ENCODE data around the gene DEPDC7. TPM values are rescaled to one million over a fixed set of nuclear protein-coding genes. Genes with fewer than 3 reads are reported as not detected.
A peak's percentile ranks its signal among the peaks of the same experiment; 100 is the strongest.
"Not testable (repeated sequence)": the region's sequence is repeated elsewhere in the genome, so short reads cannot be mapped to it uniquely, and the experiment has no call there.

DEPDC7 gene
- polyA plus RNA-seq, 6 donors from 2014 or later: 0.27 TPM; not detected in 5

- not testable (repeated sequence) for H3K27me3 Mint-ChIP-seq; ATAC-seq (ENCODE audit: low read depth in 2 of 2); DNase-seq; H3K4me3 Mint-ChIP-seq; H3K9me3 Mint-ChIP-seq
- Mint-ChIP-seq H3K36me3 (peaks cover 0 to 13% of the 10 kb centered on the region in 2 donors), H3K4me1 (peaks cover 0 to 24% (median 4%) of the 10 kb centered on the region in 3 donors), H3K27ac (peak overlapping the region in 1 of 6 donors; percentile 12)
These were observed 34.1 kb downstream of the DEPDC7 start for GRCh38 chr11:33049565-33050408.

GRCh38 chr11:33052231-33052630 lies 36.6 kb downstream of the DEPDC7 start:
- Mint-ChIP-seq H3K9me3 (no peaks in the 10 kb centered on the region), H3K4me3 (peak overlapping the region in 4 of 8 donors; percentile 28 to 59 (median 46))

GRCh38 chr11:33055375-33055774 lies 39.7 kb downstream of the DEPDC7 start:
- H3K9me3 Mint-ChIP-seq: no peaks in the 10 kb centered on the region
- no peak overlapping the region for H3K4me3 Mint-ChIP-seq

More at GRCh38 chr11:33052231-33052630, 36.6 kb downstream of the DEPDC7 start:
- peaks cover 0 to 20% (median 4%) of the 10 kb centered on the region in 3 donors for H3K4me1 Mint-ChIP-seq
- H3K36me3 Mint-ChIP-seq: peaks cover 0 to 21% of the 10 kb centered on the region in 2 donors
- peak in 1 of 2 donors; percentile 56 for ATAC-seq (ENCODE audit: low read depth in 2 of 2)
- no peak for DNase-seq
- H3K27ac Mint-ChIP-seq: peak overlapping the region in 2 of 6 donors; percentile 84
- H3K27me3 Mint-ChIP-seq: no peaks in the 10 kb centered on the region

GRCh38 chr11:33057284-33057683 lies 41.6 kb downstream of the DEPDC7 start:
- no peak overlapping the region for H3K4me3 Mint-ChIP-seq
- H3K27ac Mint-ChIP-seq: no peak overlapping the region
- DNase-seq (no peak), ATAC-seq (ENCODE audit: low read depth in 2 of 2) (no peak)
- peaks cover 13 to 22% of the 10 kb centered on the region in 2 donors for H3K36me3 Mint-ChIP-seq
- no peaks in the 10 kb centered on the region for H3K27me3 Mint-ChIP-seq
- H3K9me3 Mint-ChIP-seq: no peaks in the 10 kb centered on the region
- peaks cover 0 to 12% (median 2%) of the 10 kb centered on the region in 3 donors for H3K4me1 Mint-ChIP-seq

More at GRCh38 chr11:33055375-33055774, 39.7 kb downstream of the DEPDC7 start:
- H3K27me3 Mint-ChIP-seq: no peaks in the 10 kb centered on the region
- H3K4me1 Mint-ChIP-seq: peaks cover 0 to 25% (median 4%) of the 10 kb centered on the region in 3 donors
- no peak for ATAC-seq (ENCODE audit: low read depth in 2 of 2)
- H3K27ac Mint-ChIP-seq: no peak overlapping the region
- H3K36me3 Mint-ChIP-seq: peaks cover 10 to 18% of the 10 kb centered on the region in 2 donors
- no peak for DNase-seq

- Mint-ChIP-seq H3K36me3 (peaks cover 13 to 22% of the 10 kb centered on the region in 2 donors), H3K4me1 (peaks cover 11 to 21% (median 12%) of the 10 kb centered on the region in 3 donors), H3K9me3 (no peaks in the 10 kb centered on the region), H3K27ac (peak overlapping the region in 3 of 6 donors; percentile 30 to 57 (median 42)), H3K27me3 (no peaks in the 10 kb centered on the region), H3K4me3 (no peak overlapping the region)
- DNase-seq (no peak), ATAC-seq (ENCODE audit: low read depth in 2 of 2) (no peak)
These were observed 43.8 kb downstream of the DEPDC7 start for GRCh38 chr11:33059331-33060007.

GRCh38 chr11:33060271-33060670 lies 44.6 kb downstream of the DEPDC7 start:
- DNase-seq (no peak), ATAC-seq (ENCODE audit: low read depth in 2 of 2) (no peak)
- H3K27ac Mint-ChIP-seq: peak overlapping the region in 2 of 6 donors; percentile 71 to 76
- no peaks in the 10 kb centered on the region for H3K9me3 Mint-ChIP-seq
- H3K4me3 Mint-ChIP-seq: no peak overlapping the region
- no peaks in the 10 kb centered on the region for H3K27me3 Mint-ChIP-seq
- H3K36me3 Mint-ChIP-seq: peaks cover 7 to 22% of the 10 kb centered on the region in 2 donors
- peaks cover 14 to 24% (median 20%) of the 10 kb centered on the region in 3 donors for H3K4me1 Mint-ChIP-seq

- Mint-ChIP-seq H3K27ac (peak overlapping the region in 1 of 6 donors; percentile 37), H3K4me3 (no peak overlapping the region), H3K9me3 (no peaks in the 10 kb centered on the region), H3K36me3 (peaks cover 4 to 22% of the 10 kb centered on the region in 2 donors), H3K27me3 (no peaks in the 10 kb centered on the region), H3K4me1 (peaks cover 17 to 25% (median 24%) of the 10 kb centered on the region in 3 donors)
- ATAC-seq (ENCODE audit: low read depth in 2 of 2) (no peak), DNase-seq (no peak)
These were observed 46.5 kb downstream of the DEPDC7 start for GRCh38 chr11:33062137-33062536.

GRCh38 chr11:33063326-33063881 lies 47.7 kb downstream of the DEPDC7 start:
- Mint-ChIP-seq H3K4me3 (no peak overlapping the region), H3K27me3 (no peaks in the 10 kb centered on the region), H3K27ac (peak overlapping the region; percentile 4 to 88 (median 12)), H3K4me1 (peaks cover 17 to 25% (median 24%) of the 10 kb centered on the region in 3 donors), H3K9me3 (no peaks in the 10 kb centered on the region), H3K36me3 (peaks cover 4 to 22% of the 10 kb centered on the region in 2 donors)
- peak; percentile 38 to 41 for ATAC-seq (ENCODE audit: low read depth in 2 of 2)
- no peak for DNase-seq

- H3K27me3 Mint-ChIP-seq: no peaks in the 10 kb centered on the region
- peak overlapping the region; percentile 67 to 97 (median 88) for H3K27ac Mint-ChIP-seq
- peak overlapping the region in 5 of 8 donors; percentile 32 to 69 (median 51) for H3K4me3 Mint-ChIP-seq
- H3K9me3 Mint-ChIP-seq: no peaks in the 10 kb centered on the region
- H3K4me1 Mint-ChIP-seq: peaks cover 17 to 25% (median 24%) of the 10 kb centered on the region in 3 donors
- DNase-seq: no peak
- H3K36me3 Mint-ChIP-seq: peaks cover 4 to 15% of the 10 kb centered on the region in 2 donors
- ATAC-seq (ENCODE audit: low read depth in 2 of 2): peak; percentile 53 to 59
These were observed 48.6 kb downstream of the DEPDC7 start for GRCh38 chr11:33064033-33064825.

- Mint-ChIP-seq H3K4me1 (peaks cover 17 to 25% (median 24%) of the 10 kb centered on the region in 3 donors), H3K27me3 (no peaks in the 10 kb centered on the region), H3K4me3 (peak overlapping the region in 2 of 8 donors; percentile 48 to 51), H3K9me3 (no peaks in the 10 kb centered on the region), H3K36me3 (peaks cover 4 to 8% of the 10 kb centered on the region in 2 donors), H3K27ac (peak overlapping the region in 2 of 6 donors; percentile 67 to 88)
- ATAC-seq (ENCODE audit: low read depth in 2 of 2) (no peak), DNase-seq (no peak)
These were observed 49.2 kb downstream of the DEPDC7 start for GRCh38 chr11:33064866-33065265.

- Mint-ChIP-seq H3K27ac (peak overlapping the region in 2 of 6 donors; percentile 28 to 65), H3K4me3 (peak overlapping the region in 1 of 8 donors; percentile 51), H3K27me3 (no peaks in the 10 kb centered on the region), H3K36me3 (peaks cover under 1% of the 10 kb centered on the region in 2 donors), H3K9me3 (no peaks in the 10 kb centered on the region), H3K4me1 (peaks cover 17 to 25% (median 17%) of the 10 kb centered on the region in 3 donors)
- ATAC-seq (ENCODE audit: low read depth in 2 of 2) (peak; percentile 81 to 87), DNase-seq (peak; percentile 46)
These were observed 49.9 kb downstream of the DEPDC7 start for GRCh38 chr11:33065445-33066178.

- ATAC-seq (ENCODE audit: low read depth in 2 of 2): no peak
- H3K36me3 Mint-ChIP-seq: peaks cover 10% of the 10 kb centered on the region in 2 donors
- DNase-seq: no peak
- no peaks in the 10 kb centered on the region for H3K9me3 Mint-ChIP-seq
- H3K27ac Mint-ChIP-seq: no peak overlapping the region
- no peaks in the 10 kb centered on the region for H3K27me3 Mint-ChIP-seq
- no peak overlapping the region for H3K4me3 Mint-ChIP-seq
- peaks cover 17 to 25% (median 17%) of the 10 kb centered on the region in 3 donors for H3K4me1 Mint-ChIP-seq
These were observed 51.6 kb downstream of the DEPDC7 start for GRCh38 chr11:33067294-33067693.
